Vagina (tissue), 2 donors: ENCODE data around the gene PLA2R1.

Experiments used
- POLR2AphosphoS5 ChIP-seq, 2 donors: sonication (generic); formaldehyde crosslinking; IDR thresholded peaks; one replicate each; pipeline ENCODE4 v1.9.0; 2017; ENCODE audit warnings: antibody characterized with exemption in 2 of 2, mild to moderate bottlenecking in 2 of 2, low read depth in 1 of 2; ENCODE audit not compliant: insufficient read depth in 1 of 2
- TF ChIP-seq, protein P1 (sequence below), 3 experiments: fragments of 450-650 bp in 2 of 3; fragments of 200-600 bp in 1 of 3; sonication (generic) in 1 of 3; IDR thresholded peaks; one replicate each; pipeline ENCODE4 v1.5.1; 2017 to 2019; ENCODE audit warnings: antibody characterized with exemption in 3 of 3, mild to moderate bottlenecking in 2 of 3, moderate library complexity in 2 of 3

DNA sequence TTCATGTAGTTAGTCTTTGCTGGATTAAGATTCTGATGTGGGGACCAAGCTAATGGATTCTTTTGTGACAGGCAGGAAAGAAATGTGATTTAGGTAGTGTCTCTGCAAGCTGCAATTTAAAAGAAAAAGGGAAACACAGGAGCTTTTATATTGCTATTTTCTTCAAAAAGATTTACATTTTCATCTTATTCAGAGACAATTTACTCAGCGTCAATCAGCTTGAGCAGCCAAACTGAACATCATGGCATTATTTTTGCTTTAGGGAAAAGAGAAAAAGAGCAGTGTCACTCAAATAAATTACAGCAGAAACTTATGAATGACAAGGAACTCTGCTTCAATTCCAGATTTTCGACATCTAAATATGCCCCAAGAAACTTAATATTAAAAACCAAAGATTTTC lies 67.4 kb downstream of the PLA2R1 start:
- no peak for TF ChIP-seq POLR2AphosphoS5 (IDR thresholded peaks at IDR 0.05; ENCODE audit: insufficient read depth in 1 of 2, low read depth in 1 of 2)
- TF ChIP-seq, protein P1, sequence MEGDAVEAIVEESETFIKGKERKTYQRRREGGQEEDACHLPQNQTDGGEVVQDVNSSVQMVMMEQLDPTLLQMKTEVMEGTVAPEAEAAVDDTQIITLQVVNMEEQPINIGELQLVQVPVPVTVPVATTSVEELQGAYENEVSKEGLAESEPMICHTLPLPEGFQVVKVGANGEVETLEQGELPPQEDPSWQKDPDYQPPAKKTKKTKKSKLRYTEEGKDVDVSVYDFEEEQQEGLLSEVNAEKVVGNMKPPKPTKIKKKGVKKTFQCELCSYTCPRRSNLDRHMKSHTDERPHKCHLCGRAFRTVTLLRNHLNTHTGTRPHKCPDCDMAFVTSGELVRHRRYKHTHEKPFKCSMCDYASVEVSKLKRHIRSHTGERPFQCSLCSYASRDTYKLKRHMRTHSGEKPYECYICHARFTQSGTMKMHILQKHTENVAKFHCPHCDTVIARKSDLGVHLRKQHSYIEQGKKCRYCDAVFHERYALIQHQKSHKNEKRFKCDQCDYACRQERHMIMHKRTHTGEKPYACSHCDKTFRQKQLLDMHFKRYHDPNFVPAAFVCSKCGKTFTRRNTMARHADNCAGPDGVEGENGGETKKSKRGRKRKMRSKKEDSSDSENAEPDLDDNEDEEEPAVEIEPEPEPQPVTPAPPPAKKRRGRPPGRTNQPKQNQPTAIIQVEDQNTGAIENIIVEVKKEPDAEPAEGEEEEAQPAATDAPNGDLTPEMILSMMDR (IDR thresholded peaks at IDR 0.05), result no peak
